Endothelial cell of umbilical vein (primary cell): ENCODE data around the gene MYORG. TPM values are rescaled to one million over a fixed set of nuclear protein-coding genes. Genes with fewer than 3 reads are reported as not detected.
A peak's percentile ranks its signal among the peaks of the same experiment; 100 is the strongest.

Experiments used
- Bru-seq: library from RNA; stranded (reverse); fragments of 400-500 nt; gene quantifications from one replicate; lab custom pipeline; 2021; lab: Mats Ljungman, UMichigan
- BruChase-seq, 2 experiments: library from RNA; stranded (reverse); fragments of 400-500 nt; gene quantifications; one replicate each; lab custom pipeline; 2021; lab: Mats Ljungman, UMichigan
- BruUV-seq: library from RNA; stranded (reverse); fragments of 400-500 nt; replicated peaks from 2 replicates; lab custom pipeline; 2021; lab: Mats Ljungman, UMichigan
- CTCF ChIA-PET: fragments of 300-600, 350-600 bp; sonication (Branson Sonifier 250); formaldehyde crosslinking; loops from one replicate; lab custom pipeline; 2021; ENCODE audit warnings: antibody characterized with exemption, inconsistent platforms; lab: Charles Lee
- POLR2A ChIA-PET: fragments of 300-600, 350-600 bp; sonication (Branson Sonifier 250); formaldehyde crosslinking; loops from one replicate; lab custom pipeline; 2021; ENCODE audit warnings: antibody characterized with exemption, inconsistent platforms; lab: Charles Lee
- DNase-seq: peaks from one replicate; pipeline ENCODE4 v3.0.0-alpha.2; 2011; ENCODE audit warnings: low read depth, low spot score
- FAIRE-seq: peaks from 2 replicates; lab custom pipeline; 2011; peaks lifted over from hg19 to GRCh38; lab: Jason Lieb, UNC
- H2AFZ ChIP-seq: 2 replicates; pipeline ENCODE4 v1.6.0; 2012; ENCODE audit warnings: low read depth, low read length, control low read depth, inconsistent platforms
- H3K27ac ChIP-seq: 2 replicates; pipeline ENCODE4 v1.5.1; 2011; ENCODE audit warnings: low read depth, mild to moderate bottlenecking, control low read depth, low read length, moderate library complexity; ENCODE audit not compliant: insufficient read depth
- H3K27me3 ChIP-seq, 2 experiments: 2 replicates each; pipeline versions ENCODE4 v1.6.0 to v1.6.1; 2011; ENCODE audit warnings: low read length in 2 of 2, mixed read lengths in 1 of 2; ENCODE audit not compliant: control insufficient read depth in 2 of 2, insufficient read depth in 2 of 2
- H3K36me3 ChIP-seq, 2 experiments: 2 replicates in 1 of 2; 3 replicates in 1 of 2; pipeline ENCODE4 v1.5.1; 2011; ENCODE audit warnings: low read length in 2 of 2, mild to moderate bottlenecking in 1 of 2, moderate library complexity in 1 of 2; ENCODE audit not compliant: control insufficient read depth in 2 of 2, insufficient read depth in 2 of 2; ENCODE audit errors: extremely low read depth in 1 of 2
- H3K4me1 ChIP-seq: 3 replicates; pipeline ENCODE4 v1.5.1; 2011; ENCODE audit warnings: mild to moderate bottlenecking, low read length; ENCODE audit not compliant: control insufficient read depth, insufficient read depth; ENCODE audit errors: extremely low read depth
- H3K4me2 ChIP-seq: 2 replicates; pipeline ENCODE4 v1.6.1; 2011; ENCODE audit warnings: low read length, control low read depth, mixed read lengths; ENCODE audit not compliant: insufficient read depth
- H3K4me3 ChIP-seq, 3 experiments: fragments of 200-600 bp in 1 of 3; sonication (generic), shearing (Covaris generic) in 1 of 3; replicated peaks in 1 of 3; 2 replicates each; pipeline ENCODE4 v1.5.1; 2011 to 2016; ENCODE audit warnings: control low read depth in 3 of 3, low read length in 3 of 3, mild to moderate bottlenecking in 2 of 3, inconsistent platforms in 1 of 3, low read depth in 1 of 3, moderate library complexity in 1 of 3; ENCODE audit not compliant: insufficient read depth in 1 of 3
- H3K79me2 ChIP-seq: 2 replicates; pipeline ENCODE4 v1.6.0; 2012; ENCODE audit warnings: low read length, inconsistent platforms; ENCODE audit not compliant: control insufficient read depth, insufficient read depth
- H3K9ac ChIP-seq: replicated peaks from 2 replicates; pipeline ENCODE3; 2011; ENCODE audit warnings: low read length, control low read depth; ENCODE audit not compliant: insufficient read depth; ENCODE audit errors: extremely low read depth
- H3K9me1 ChIP-seq: replicated peaks from 3 replicates; pipeline ENCODE4 v1.6.0; 2011; ENCODE audit warnings: mild to moderate bottlenecking, low read length; ENCODE audit not compliant: control insufficient read depth, insufficient read depth; ENCODE audit errors: extremely low read depth
- H3K9me3 ChIP-seq: replicated peaks from 2 replicates; pipeline ENCODE4 v1.5.1; 2012; ENCODE audit warnings: low read length, inconsistent platforms; ENCODE audit not compliant: control insufficient read depth, insufficient read depth
- H4K20me1 ChIP-seq: replicated peaks from 2 replicates; pipeline ENCODE3; 2011; ENCODE audit warnings: mild to moderate bottlenecking, low read length; ENCODE audit not compliant: control insufficient read depth, insufficient read depth; ENCODE audit errors: extremely low read depth
- GATA2 ChIP-seq: IDR thresholded peaks from 2 replicates; pipeline ENCODE4 v1.7.0; 2011; ENCODE audit warnings: low read depth, mild to moderate bottlenecking, moderate library complexity, mixed read lengths, low read length; ENCODE audit not compliant: insufficient read length, insufficient read depth
- dilution Hi-C: fragments of 300-500 bp; cut with MboI; formaldehyde crosslinking; loops from one replicate; pipeline ENCODE4 v1.15.0; 2019; ENCODE audit warnings: low sequenced_read_pairs; ENCODE audit not compliant: extremely low pct_ligation_motif_present
- intact Hi-C: fragments of 100-400 bp; cut with micrococcal nuclease; formaldehyde crosslinking; loops from one replicate; pipeline ENCODE4 v1.10.0; 2022
- long read RNA-seq: library from polyadenylated mRNA; stranded (forward); transcript quantifications from one replicate; pipeline ENCODE4 v2.0.0, GENCODE V29; 2021
- polyA minus RNA-seq, 3 experiments: library from RNA; depleted of rRNA, polyadenylated mRNA; stranded (reverse); fragments of >200 nt; gene quantifications; 1 replicate in 1 of 3; 2 replicates in 2 of 3; pipeline ENCODE4 v1.2.3, GENCODE V29; 2011
- polyA plus RNA-seq, 4 experiments: library from polyadenylated mRNA; depleted of rRNA in 3 of 4; stranded (reverse) in 3 of 4; unstranded in 1 of 4; fragments of >200 nt; gene quantifications; 2 replicates each; pipeline versions ENCODE4 v1.2.1 to v1.2.3, GENCODE V29; 2011 to 2012; ENCODE audit warnings: missing spikeins in 1 of 4
- total RNA-seq: library from RNA; stranded (reverse); gene quantifications from 2 replicates; pipeline ENCODE4 v1.2.3, GENCODE V29; 2021
- TF ChIP-seq, protein P1 (sequence below), 2 donors: IDR thresholded peaks; 1 replicate in 1 of 2; 2 replicates in 1 of 2; pipeline ENCODE4 v1.5.1; 2011; ENCODE audit warnings: low read length in 2 of 2, mild to moderate bottlenecking in 2 of 2, moderate library complexity in 2 of 2, control low read depth in 1 of 2, inconsistent platforms in 1 of 2, low read depth in 1 of 2; ENCODE audit not compliant: insufficient read depth in 1 of 2; ENCODE audit errors: extremely low read depth in 1 of 2

MYORG gene
- 6.3 and 7.0 TPM in 2 replicates for total RNA-seq
- polyA plus RNA-seq = 2.8 TPM in 2 replicates
- 2.4 and 2.5 TPM in 2 replicates for polyA plus RNA-seq (2011; cell fraction: cytosol; rRNA removed)
- polyA plus RNA-seq (2011; cell fraction: nucleus; rRNA removed) = 1.3 and 1.6 TPM in 2 replicates
- 5.0 and 6.7 TPM in 2 replicates for polyA plus RNA-seq (2012)
- polyA minus RNA-seq = 4.8 and 5.1 TPM in 2 replicates
- 5.5 TPM for polyA minus RNA-seq (2011; cell fraction: cytosol; rRNA and poly(A)+ RNA removed)
- 1.3 and 1.5 TPM in 2 replicates for polyA minus RNA-seq (2011; cell fraction: nucleus; rRNA and poly(A)+ RNA removed)
- Bru-seq, nascent RNA = percentile 39 among the genes with signal in this experiment
- percentile 62 among the genes with signal in this experiment for BruChase-seq, experiment 1, labeled RNA remaining after a 6-hour chase
- BruChase-seq, experiment 2, labeled RNA remaining after a 2-hour chase = percentile 46 among the genes with signal in this experiment
- long read RNA-seq, full-length matches to known transcripts = 8 of 14 reads
- long read RNA-seq, partial matches to known transcripts = 0 of 14 reads
- long read RNA-seq, other reads (novel, unspliced or antisense) = 6 of 14 reads

DNA sequence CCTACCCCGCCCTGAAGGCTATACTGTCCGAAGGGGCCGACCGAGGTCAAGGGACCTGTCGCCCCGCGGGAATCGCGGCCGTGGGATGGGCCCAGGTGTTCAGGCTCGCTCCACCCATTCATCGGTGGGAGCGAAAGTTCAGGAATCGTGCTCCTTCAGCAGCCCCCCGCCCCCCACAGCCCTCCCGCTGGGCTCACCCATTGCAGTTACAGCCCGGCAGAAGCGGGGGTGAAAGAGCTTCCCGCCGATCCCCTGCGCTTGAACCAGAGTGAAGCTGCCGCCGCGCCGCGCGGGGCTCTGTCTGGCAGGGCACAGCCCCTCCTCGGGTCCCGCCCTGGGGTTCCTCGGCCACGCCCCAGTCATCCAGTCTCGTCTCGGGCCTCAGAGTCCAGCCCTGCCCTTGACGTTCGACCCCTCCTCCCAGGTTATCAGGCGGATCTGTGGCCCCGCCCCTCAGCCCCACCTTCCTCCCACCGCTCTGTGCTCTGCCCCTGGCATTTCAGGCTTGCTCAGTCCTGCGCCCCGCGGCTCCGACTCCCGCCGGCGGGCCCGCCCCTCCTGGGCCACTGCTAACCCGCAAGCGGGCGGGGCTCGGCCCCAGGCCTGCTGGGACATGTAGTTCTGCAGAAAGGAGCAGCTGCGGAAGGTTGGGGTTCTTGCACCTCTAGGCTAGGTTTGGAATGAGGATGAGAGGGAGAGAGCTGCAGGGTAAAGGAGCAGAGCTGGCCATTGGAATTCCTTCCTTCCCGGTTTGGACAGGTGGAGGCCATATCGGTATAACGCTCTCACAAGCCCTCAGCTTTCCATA lies at the start of gene MYORG:
TSS of gene MYORG (minus strand) at position 303 of the 808 bp plus-strand sequence. CDS start 3,955 bp downstream, outside the sequence.
- Histone ChIP-seq H3K4me2 (peak within 1 kb of the TSS; percentile 88), H3K9me1 (no peaks in the 10 kb centered on the region), H3K9ac (peak within 1 kb of the TSS; percentile 25), H3K27ac (no peak within 1 kb of the TSS), H2AFZ (peak within 1 kb of the TSS; percentile 98), H3K4me3 (peak within 1 kb of the TSS; percentile 44 to 79 (median 65)), H3K79me2 (no peaks in the 10 kb centered on the region), H3K4me1 (peaks cover 11% of the 10 kb centered on the region), H3K27me3 (no peaks in the 10 kb centered on the region), H3K36me3 (no peaks in the 10 kb centered on the region), H4K20me1 (no peaks in the 10 kb centered on the region), H3K9me3 (no peaks in the 10 kb centered on the region)
- dilution Hi-C loops (no loop called here), intact Hi-C loops (loop anchor here (1.0 to 5.0 kb wide), 3 partner anchors 12 to 249 kb away; partner anchors contain the start of genes DCAF12 and UBAP1)
- peak; percentile 93 for FAIRE-seq
- no TSS peak for BruUV-seq
- DNase-seq = peak; percentile 84
- TF ChIP-seq GATA2 = peak; percentile 78
- TF ChIP-seq, protein P1, sequence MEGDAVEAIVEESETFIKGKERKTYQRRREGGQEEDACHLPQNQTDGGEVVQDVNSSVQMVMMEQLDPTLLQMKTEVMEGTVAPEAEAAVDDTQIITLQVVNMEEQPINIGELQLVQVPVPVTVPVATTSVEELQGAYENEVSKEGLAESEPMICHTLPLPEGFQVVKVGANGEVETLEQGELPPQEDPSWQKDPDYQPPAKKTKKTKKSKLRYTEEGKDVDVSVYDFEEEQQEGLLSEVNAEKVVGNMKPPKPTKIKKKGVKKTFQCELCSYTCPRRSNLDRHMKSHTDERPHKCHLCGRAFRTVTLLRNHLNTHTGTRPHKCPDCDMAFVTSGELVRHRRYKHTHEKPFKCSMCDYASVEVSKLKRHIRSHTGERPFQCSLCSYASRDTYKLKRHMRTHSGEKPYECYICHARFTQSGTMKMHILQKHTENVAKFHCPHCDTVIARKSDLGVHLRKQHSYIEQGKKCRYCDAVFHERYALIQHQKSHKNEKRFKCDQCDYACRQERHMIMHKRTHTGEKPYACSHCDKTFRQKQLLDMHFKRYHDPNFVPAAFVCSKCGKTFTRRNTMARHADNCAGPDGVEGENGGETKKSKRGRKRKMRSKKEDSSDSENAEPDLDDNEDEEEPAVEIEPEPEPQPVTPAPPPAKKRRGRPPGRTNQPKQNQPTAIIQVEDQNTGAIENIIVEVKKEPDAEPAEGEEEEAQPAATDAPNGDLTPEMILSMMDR (IDR thresholded peaks at IDR 0.05; ENCODE audit: extremely low read depth in 1 of 2, insufficient read depth in 1 of 2, low read depth in 1 of 2, low read length in 2 of 2) = no peak
- POLR2A ChIA-PET = interaction anchor here (1.1 kb wide), 1 partner anchor 13 kb away, joined by 4 read pairs; no protein-coding TSS in a partner anchor
- CTCF ChIA-PET = interaction anchor here (0.7 to 9.4 kb wide), 8 partner anchors 10 to 227 kb away, joined by 3 to 152 read pairs (median 6); no protein-coding TSS in a partner anchor
